ENCODE data around the gene COLEC11.
"Not testable (repeated sequence)": the region's sequence is repeated elsewhere in the genome, so short reads cannot be mapped to it uniquely, and the experiment has no call there.

COLEC11 gene

DNA sequence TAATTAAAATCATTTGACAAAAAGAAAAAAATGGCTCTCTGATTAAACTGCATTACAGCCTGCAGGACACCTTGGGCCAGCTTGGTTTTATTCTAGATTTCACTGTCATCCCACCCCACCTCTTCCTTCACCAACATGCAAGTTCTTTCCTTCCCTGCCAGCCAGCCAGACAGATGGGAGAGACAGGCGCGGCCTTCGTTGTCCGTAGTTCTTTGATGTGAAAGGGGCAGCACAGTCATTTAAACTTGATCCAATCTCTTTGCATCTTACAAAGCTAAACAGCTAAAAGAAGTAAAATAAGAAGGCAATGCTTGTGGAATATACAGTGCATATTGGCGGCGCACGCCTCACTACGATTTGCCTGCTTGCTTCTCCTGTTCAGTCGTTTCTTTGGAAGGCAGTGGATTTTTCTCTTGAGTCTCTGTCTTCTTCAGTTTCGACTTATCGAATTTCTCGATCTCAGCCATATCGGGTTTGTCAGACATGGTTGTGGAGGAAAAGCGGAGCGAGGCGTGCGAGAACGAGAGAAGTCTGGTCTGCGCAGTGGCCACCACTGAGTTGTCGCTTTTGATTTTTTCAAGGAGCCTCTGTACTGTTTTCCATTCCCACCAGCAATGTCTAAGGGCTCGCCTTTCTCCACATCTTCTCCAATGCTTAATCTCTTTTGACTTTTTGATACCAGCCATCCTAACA, 22.4 kb downstream of the COLEC11 start:
- Histone ChIP-seq H3K36me3 (ENCODE audit: control insufficient read depth, insufficient read depth, low read length) (no peaks in the 10 kb centered on the region), H3K27me3 (replicated peaks; ENCODE audit: control insufficient read depth, insufficient read depth, low read length) (no peaks in the 10 kb centered on the region), H3K4me3 (replicated peaks; ENCODE audit: low read depth, low read length) (no peak overlapping the region)
- TF ChIP-seq, protein P1, sequence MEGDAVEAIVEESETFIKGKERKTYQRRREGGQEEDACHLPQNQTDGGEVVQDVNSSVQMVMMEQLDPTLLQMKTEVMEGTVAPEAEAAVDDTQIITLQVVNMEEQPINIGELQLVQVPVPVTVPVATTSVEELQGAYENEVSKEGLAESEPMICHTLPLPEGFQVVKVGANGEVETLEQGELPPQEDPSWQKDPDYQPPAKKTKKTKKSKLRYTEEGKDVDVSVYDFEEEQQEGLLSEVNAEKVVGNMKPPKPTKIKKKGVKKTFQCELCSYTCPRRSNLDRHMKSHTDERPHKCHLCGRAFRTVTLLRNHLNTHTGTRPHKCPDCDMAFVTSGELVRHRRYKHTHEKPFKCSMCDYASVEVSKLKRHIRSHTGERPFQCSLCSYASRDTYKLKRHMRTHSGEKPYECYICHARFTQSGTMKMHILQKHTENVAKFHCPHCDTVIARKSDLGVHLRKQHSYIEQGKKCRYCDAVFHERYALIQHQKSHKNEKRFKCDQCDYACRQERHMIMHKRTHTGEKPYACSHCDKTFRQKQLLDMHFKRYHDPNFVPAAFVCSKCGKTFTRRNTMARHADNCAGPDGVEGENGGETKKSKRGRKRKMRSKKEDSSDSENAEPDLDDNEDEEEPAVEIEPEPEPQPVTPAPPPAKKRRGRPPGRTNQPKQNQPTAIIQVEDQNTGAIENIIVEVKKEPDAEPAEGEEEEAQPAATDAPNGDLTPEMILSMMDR (IDR thresholded peaks at IDR 0.05; ENCODE audit: insufficient read depth, low read length, poor library complexity, severe bottlenecking): no peak
- no peak for DNase-seq (ENCODE audit: extremely low read depth, insufficient read length)

DNA sequence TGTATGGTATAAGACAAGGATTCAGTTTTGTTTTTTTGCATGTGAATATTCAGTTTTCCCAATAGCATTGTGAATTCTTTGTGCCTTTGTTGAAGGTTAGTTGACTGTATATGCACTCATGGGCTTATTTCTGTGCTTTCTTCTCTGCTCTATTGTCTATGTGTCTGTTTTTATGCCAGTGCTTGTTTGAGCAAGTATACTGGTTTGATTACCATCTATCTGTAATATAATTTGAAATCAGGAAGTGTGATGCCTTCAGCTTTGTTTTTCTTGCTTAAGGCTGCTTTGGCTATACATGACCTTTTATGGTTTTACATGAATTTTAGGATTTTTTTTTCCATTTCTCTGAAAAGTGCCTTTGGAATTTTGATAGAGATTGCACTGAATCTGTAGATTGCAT, 23.5 kb downstream of the COLEC11 start:
- H3K4me3 ChIP-seq (replicated peaks; ENCODE audit: low read depth, low read length): no peak overlapping the region
- TF ChIP-seq, protein P1 (IDR thresholded peaks at IDR 0.05; ENCODE audit: insufficient read depth, low read length, poor library complexity, severe bottlenecking): no peak
- H3K27me3 ChIP-seq (replicated peaks; ENCODE audit: control insufficient read depth, insufficient read depth, low read length): no peaks in the 10 kb centered on the region
- no peaks in the 10 kb centered on the region for H3K36me3 ChIP-seq (ENCODE audit: control insufficient read depth, insufficient read depth, low read length)
- DNase-seq (ENCODE audit: extremely low read depth, insufficient read length): no peak

DNA sequence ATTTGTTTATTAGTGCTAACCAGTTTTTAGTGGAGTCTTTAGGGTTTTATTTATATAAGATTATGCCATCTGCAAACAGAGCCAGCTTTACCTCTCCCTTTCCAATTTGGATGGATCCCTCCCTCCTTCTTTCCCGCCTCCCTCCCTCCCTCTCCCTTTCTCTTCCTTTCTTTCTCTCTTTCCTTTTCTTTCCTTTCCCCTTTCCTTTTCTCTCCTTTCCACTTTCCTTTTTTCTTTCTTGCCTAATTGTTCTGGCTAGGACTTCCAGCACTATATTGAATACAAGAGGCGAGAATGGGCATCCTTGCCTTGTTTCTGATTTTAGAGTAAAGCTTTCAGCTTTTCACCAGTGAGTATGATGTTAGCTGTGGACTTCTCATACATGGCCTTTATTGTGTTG, 24.1 kb downstream of the COLEC11 start:
- Histone ChIP-seq H3K4me3 (replicated peaks; ENCODE audit: low read depth, low read length) (no peak overlapping the region), H3K27me3 (replicated peaks; ENCODE audit: control insufficient read depth, insufficient read depth, low read length) (no peaks in the 10 kb centered on the region), H3K36me3 (ENCODE audit: control insufficient read depth, insufficient read depth, low read length) (no peaks in the 10 kb centered on the region)
- TF ChIP-seq, protein P1 (IDR thresholded peaks at IDR 0.05; ENCODE audit: insufficient read depth, low read length, poor library complexity, severe bottlenecking): no peak
- DNase-seq (ENCODE audit: extremely low read depth, insufficient read length): no peak

DNA sequence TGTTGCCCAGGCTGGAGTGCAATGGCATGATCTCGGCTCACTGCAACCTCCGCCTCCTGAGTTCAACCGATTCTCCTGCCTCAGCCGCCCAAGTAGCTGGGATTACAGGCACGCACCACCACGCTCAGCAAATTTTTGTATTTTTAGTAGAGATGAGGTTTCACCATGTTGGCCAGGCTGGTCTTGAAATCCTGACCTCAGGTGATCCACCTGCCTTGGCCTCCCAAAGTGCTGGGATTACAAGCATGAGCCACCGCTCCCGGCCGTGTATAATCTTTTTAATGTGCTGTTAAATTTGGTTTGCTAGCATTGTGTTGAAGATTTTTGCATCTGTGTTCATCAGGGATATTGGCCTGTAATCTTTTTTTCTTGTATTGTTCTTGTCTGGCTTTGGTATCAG, 24.7 kb downstream of the COLEC11 start:
- H3K4me3 ChIP-seq (replicated peaks; ENCODE audit: low read depth, low read length); DNase-seq (ENCODE audit: extremely low read depth, insufficient read length); H3K27me3 ChIP-seq (replicated peaks; ENCODE audit: control insufficient read depth, insufficient read depth, low read length); H3K36me3 ChIP-seq (ENCODE audit: control insufficient read depth, insufficient read depth, low read length): not testable (repeated sequence)

DNA sequence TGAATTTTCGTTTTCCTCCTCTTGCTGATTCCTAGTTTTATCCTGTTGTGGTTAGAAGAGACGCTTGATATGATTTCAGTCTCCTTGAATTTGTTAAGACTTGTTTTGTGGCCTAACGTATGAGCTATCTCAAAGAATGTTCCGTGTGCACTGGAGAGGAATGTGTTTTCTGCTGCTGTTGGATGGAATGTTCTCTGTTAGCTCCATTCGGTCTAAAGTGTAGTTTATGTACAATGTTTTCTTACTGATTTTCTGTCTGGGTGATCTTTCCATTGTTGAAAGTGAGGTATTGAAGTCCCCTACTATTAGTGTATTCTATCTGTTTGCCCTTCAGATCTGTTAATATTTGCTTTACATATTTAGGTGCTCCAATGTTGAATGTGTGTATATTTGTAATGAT, 25.9 kb downstream of the COLEC11 start:
- Histone ChIP-seq H3K27me3 (replicated peaks; ENCODE audit: control insufficient read depth, insufficient read depth, low read length) (no peaks in the 10 kb centered on the region), H3K4me3 (replicated peaks; ENCODE audit: low read depth, low read length) (no peak overlapping the region), H3K36me3 (ENCODE audit: control insufficient read depth, insufficient read depth, low read length) (no peaks in the 10 kb centered on the region)
- DNase-seq (ENCODE audit: extremely low read depth, insufficient read length): no peak
- TF ChIP-seq, protein P1 (IDR thresholded peaks at IDR 0.05; ENCODE audit: insufficient read depth, low read length, poor library complexity, severe bottlenecking): no peak

DNA sequence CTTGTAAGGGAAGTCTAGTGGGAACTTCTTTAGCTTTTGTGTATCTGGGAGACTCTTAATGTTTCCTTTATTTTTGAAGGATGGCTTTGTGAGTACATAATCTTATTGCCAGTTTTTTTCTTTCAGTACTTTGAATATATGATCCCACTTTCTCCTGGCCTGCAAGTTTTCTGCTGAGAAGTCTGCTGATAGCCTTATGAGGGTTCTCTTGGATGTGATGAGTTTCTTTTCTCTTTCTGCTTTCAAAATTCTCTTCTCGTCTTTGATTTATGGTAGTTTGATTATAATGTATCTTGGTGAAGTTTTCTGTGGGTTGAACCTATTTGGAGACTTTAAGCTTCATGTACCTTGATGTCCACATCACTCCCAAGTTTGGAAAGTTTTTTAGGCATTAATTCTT, 28.1 kb downstream of the COLEC11 start:
- Histone ChIP-seq H3K36me3 (ENCODE audit: control insufficient read depth, insufficient read depth, low read length) (no peaks in the 10 kb centered on the region), H3K27me3 (replicated peaks; ENCODE audit: control insufficient read depth, insufficient read depth, low read length) (no peaks in the 10 kb centered on the region), H3K4me3 (replicated peaks; ENCODE audit: low read depth, low read length) (no peak overlapping the region)
- no peak for DNase-seq (ENCODE audit: extremely low read depth, insufficient read length)
- TF ChIP-seq, protein P1 (IDR thresholded peaks at IDR 0.05; ENCODE audit: insufficient read depth, low read length, poor library complexity, severe bottlenecking): no peak

Measured in GM06990 (cell line).